ELF-1 (cell line): ENCODE measurements around the gene DAND5.
"Not testable (repeated sequence)": the region's sequence is repeated elsewhere in the genome, so short reads cannot be mapped to it uniquely, and the experiment has no call there.

ENCODE experiments used
- DNase-seq: peaks from one replicate; pipeline ENCODE4 v3.0.0-alpha.2; 2016; ENCODE audit warnings: low read depth, low spot score

The DAND5 gene

DNA sequence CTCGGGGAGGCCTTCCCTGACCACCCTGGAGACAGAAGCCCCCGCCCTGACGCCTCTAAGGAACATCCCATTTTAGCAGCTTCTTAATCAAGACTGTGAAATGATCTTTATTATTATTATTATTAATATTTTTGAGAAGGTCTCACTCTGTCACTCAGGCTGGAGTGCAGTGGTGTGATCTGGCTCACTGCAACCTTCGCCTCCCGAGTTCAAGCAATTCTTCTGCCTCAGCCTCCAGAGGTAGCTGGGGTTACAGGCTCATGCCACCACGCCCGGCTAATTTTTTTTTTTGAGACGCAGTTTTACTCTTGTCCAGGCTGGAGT lies 3.6 kb upstream of the DAND5 start:
- DNase-seq: no peak

DNA sequence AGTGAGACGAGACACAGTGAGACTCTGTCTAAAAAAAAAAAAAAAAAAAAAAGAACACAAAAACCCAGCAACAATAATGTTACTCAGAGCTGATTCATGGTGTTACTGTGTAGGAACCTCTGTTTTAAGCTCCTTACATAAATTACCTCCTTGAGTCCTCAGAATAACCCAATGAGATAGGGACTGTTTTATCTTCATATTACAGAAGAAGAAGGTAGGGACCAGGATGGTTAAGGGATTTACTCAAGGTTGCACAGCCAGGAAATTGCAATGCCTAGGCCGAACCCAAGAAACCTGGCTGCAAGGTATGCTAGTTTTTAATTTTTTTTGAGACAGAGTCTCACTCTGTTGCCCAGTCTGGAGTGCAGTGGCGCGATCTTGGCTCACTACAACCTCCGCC lies 1.5 kb upstream of the DAND5 start:
- no peak for DNase-seq

DNA sequence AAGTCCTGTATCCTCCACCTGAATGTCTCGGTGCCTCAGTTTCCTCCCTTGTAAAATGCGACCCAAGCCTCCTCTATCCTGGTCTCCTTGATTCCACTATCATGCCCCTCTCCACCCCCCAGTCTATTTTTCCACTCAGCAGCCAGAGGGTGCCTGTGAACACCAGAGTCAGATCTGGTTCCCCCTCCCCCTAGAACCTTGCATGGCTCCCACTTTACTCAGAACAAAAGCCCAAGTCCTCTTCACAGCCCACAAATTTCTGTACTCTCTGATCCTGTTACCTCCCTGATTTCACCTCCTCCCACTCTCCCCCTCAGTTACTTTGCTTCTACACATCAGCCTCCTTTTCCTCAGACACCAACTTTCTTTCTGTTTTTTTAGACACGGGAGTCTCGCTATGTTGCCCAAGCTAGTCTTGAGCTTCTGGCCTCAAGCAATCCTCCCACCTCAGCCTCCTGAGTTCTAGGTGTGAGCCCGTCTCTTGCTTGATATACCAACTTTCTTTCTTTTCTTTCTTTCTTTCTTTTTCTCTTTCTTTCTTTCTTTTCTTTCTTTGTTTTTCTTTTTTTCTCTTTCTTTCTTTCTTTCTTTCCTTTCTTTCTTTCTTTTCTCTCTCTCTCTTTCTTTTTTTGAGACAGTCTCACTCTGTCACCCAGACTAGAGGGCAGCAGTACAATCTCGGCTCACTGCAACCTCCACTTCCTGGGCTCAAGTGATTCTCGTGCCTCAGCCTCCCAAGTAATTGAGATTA lies 869 bp downstream of the DAND5 start:
- no peak for DNase-seq

DNA sequence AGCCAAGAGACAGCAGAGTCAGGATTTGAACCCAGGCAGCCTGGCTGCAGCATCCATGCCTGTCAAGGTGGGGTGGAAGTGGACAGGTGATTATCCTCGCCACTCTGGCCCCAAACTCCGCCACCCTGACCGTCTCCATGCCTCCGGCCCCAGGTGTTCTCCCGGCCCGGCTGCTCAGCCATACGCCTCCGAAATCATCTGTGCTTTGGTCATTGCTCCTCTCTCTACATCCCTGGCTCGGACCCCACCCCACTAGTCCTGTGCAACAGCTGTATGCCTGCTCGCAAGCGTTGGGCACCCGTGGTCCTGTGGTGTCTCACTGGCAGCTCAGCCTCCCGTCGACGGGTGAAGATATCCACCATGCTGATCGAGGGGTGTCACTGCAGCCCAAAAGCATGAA lies 3.9 kb downstream of the DAND5 start:
- no peak for DNase-seq

- no peak for DNase-seq
These were observed 5.2 kb downstream of the DAND5 start for GRCh38 chr19:12974301-12975220.

- no peak for DNase-seq
These were observed 5.9 kb downstream of the DAND5 start for GRCh38 chr19:12975221-12975741.

- not testable (repeated sequence) for DNase-seq
These were observed 6.7 kb downstream of the DAND5 start for GRCh38 chr19:12976109-12976508.

- DNase-seq: no peak
These were observed 10.6 kb downstream of the DAND5 start for GRCh38 chr19:12979974-12980373.

GRCh38 chr19:12982648-12983047 lies 13.3 kb downstream of the DAND5 start:
- no peak for DNase-seq

DNA sequence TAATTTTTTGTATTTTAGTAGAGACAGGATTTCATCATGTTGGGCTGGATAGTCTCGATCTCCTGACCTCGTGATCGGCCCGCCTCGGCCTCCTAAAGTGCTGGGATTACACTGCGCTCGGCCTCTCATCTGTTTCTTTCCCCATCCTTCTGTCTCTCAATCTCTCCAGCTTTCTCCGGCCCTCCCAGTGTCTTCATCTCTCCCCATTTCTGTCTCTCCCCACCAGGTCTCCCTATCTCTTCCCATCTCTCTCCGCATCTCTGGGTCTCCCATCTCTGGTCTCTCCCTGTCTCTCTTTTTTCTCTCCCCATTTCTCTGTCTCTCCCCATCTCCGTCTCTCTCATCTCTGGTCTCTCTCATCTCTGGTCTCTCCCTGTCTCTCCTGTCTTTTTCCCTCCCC lies 13.7 kb downstream of the DAND5 start:
- DNase-seq: no peak

- peak; percentile 92 for DNase-seq
These were observed 14.3 kb downstream of the DAND5 start for GRCh38 chr19:12983542-12984142.

GRCh38 chr19:12984143-12984627 lies 14.8 kb downstream of the DAND5 start:
- DNase-seq: no peak

DNA sequence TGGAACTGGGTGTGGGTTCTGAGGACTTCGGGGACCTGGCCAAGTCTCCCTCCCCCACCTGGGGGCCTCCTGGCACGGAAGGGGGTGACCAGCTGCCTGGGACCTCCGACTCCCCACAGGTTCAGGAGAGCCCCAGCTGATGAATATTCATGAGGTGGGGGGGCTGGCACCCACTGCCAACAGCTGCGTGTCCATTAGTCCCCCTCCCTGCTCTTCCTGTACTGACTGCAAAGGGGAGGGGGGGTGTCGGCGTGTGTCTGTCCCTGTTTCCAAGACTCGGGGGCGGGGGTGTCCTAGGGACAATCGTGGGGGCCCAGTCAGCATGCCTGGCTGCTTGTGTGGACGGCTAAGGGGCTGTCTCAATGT lies 15.3 kb downstream of the DAND5 start:
- DNase-seq: no peak

- DNase-seq: no peak
These were observed 15.8 kb downstream of the DAND5 start for GRCh38 chr19:12985049-12985776.

DNA sequence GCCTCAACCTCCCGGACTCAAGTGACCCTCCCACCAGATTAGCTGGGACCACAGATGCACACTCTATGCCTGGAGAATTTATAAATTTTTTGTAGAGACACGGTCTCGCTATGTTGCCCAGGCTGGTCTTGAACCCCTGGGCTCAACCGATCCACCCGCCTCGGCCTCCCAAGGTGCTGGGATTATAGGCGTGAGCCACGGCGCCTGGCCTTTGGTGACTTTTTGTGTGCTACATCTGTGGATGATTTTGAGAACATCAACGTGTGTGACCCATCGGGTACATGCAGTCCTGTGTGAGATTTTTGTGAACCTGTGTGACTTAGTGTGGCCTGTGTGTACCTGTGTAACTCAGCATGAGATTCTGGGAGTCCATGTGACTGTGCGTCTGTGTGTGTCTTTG lies 17.4 kb downstream of the DAND5 start:
- no peak for DNase-seq

- DNase-seq: no peak
These were observed 17.8 kb downstream of the DAND5 start for GRCh38 chr19:12987190-12987589.

GRCh38 chr19:12987781-12988180 lies 18.4 kb downstream of the DAND5 start:
- no peak for DNase-seq

GRCh38 chr19:12990431-12990830 lies 21.1 kb downstream of the DAND5 start:
- DNase-seq: no peak

- no peak for DNase-seq
These were observed 21.5 kb downstream of the DAND5 start for GRCh38 chr19:12990853-12991252.

DNA sequence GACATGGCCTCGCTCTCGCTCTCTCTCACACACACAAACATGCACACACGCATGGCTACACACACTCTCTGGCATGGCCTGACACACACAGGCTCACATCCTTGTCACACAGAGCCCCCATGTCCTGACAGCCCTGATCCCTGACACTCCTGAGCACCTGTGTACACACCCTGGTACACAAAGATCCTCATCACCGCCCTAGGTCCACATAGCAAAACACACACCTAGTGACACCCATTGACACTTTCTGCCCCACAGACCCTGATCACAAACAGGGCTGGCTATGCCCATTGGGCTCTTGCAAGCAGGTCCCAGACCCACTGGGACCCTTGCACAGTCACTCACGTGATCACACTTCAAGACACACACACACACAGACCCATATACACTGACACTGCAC lies 21.9 kb downstream of the DAND5 start:
- no peak for DNase-seq

DNA sequence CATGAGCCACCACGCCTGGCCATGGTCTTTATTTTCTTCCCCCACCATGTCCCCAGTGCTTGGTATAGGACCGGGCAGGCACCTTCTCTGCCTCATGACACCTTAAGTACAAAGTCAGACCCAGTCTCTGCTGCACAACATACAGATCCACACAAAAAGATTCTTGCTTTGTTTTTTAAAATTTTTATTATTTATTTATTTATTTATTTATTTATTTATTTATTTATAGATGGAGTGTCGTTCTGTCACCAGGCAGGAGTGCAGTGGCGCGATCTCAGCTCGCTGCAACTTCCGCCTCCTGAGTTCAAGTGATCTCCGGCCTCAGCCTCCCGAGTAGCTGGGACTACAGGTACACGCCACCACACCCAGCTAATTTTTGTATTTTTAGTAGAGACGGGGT lies 23.4 kb downstream of the DAND5 start:
- no peak for DNase-seq

DNA sequence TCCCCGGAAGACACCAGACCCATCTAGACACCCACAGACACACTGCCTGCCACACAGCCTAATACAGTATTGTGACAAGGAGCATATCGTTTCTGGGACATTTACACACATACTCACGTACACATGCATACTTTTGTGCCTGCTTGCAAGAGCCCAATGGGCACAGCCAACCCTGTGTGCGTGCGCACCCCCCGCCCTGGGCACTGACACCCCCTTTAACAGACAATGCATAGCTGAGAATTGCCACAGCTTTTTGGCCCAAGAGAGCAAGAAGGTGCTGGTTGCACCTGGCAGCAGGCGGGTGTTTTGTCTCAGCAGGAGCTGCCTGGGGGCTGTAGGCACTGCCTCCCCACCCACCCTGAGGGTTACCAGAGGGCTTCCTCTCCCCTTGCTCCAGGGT lies 24.2 kb downstream of the DAND5 start:
- DNase-seq: no peak
